Measurements from ENCODE around the gene WFDC10A. TPM values are rescaled to one million over a fixed set of nuclear protein-coding genes. Genes with fewer than 3 reads are reported as not detected.

Gene WFDC10A
- total and polyA plus RNA-seq, 9 of the 15 experiments (the other 6 are each of a cell fraction or from before 2014, with no cell fraction given): not detected

GRCh38 chr20:45588800-45589199 is 40.7 kb upstream of the WFDC10A start:
- POLR2A ChIA-PET: no interaction called here
- no peak for DNase-seq (ENCODE audit: extremely low read depth in 1 of 4, low spot score in 3 of 4)
- Histone ChIP-seq H3K4me1 (replicated peaks in 1 of 2; ENCODE audit: control insufficient read depth in 2 of 2, insufficient read depth in 2 of 2, low read length in 2 of 2) (no peaks in the 10 kb centered on the region), H3K79me2 (ENCODE audit: control insufficient read depth, insufficient read depth, low read length) (no peaks in the 10 kb centered on the region), H3K4me2 (ENCODE audit: insufficient read depth, low read length) (no peak overlapping the region), H3K27ac (ENCODE audit: extremely low read depth, low read depth, low read length) (no peak overlapping the region), H3K9me3 (replicated peaks; ENCODE audit: control insufficient read depth, insufficient read depth, low read depth, low read length) (no peaks in the 10 kb centered on the region), H3K9me1 (ENCODE audit: control insufficient read depth, insufficient read depth, low read length) (no peaks in the 10 kb centered on the region), H2AFZ (ENCODE audit: low read depth, low read length) (no peak overlapping the region), H3K9ac (ENCODE audit: insufficient read depth in 1 of 2, low read depth in 2 of 2, low read length in 2 of 2) (no peak overlapping the region), H3K27me3 (ENCODE audit: control insufficient read depth in 2 of 2, insufficient read depth in 2 of 2, low read length in 2 of 2) (peaks cover 0 to 3% of the 10 kb centered on the region in 2 experiments; a peak in 1 of 5 replicates), H4K20me1 (replicated peaks; ENCODE audit: control insufficient read depth, insufficient read depth, low read length) (no peaks in the 10 kb centered on the region), H3K4me3 (no peak overlapping the region), H3K36me3 (ENCODE audit: control insufficient read depth, insufficient read depth, low read length) (no peaks in the 10 kb centered on the region)
- peak; percentile 55; the same call in 1 of the 2 replicates for TF ChIP-seq JUND (IDR thresholded peaks at IDR 0.05; ENCODE audit: borderline replicate concordance, low read depth, low read length)
- peak; percentile 54; the same call in 1 of the 3 replicates for TF ChIP-seq JUND (tag; IDR thresholded peaks at IDR 0.05; ENCODE audit: borderline replicate concordance, low read depth, low read length)
- TF ChIP-seq CLOCK (CRISPR knock-in tag; IDR thresholded peaks at IDR 0.05; ENCODE audit: borderline replicate concordance): no peak
- TF ChIP-seq ATF3 (IDR thresholded peaks at IDR 0.05): peak; percentile 83
- TF ChIP-seq ATF3 (CRISPR knock-in tag; conservative IDR thresholded peaks at IDR 0.05): no peak
- peak; percentile 81 for TF ChIP-seq ATF7 (IDR thresholded peaks at IDR 0.05)
- no peak for TF ChIP-seq SFPQ (IDR thresholded peaks at IDR 0.05; ENCODE audit: low read depth, low read length)
- BruUV-seq (replicated peaks): no TSS peak
- CTCF ChIA-PET (ENCODE audit: low intra/inter-chr PET ratio): no interaction called here
- FAIRE-seq: no peak
- intact Hi-C loops (cut with micrococcal nuclease): no loop called here
- no peak for ATAC-seq
- WGBS (ENCODE audit: insufficient coverage, low coverage, missing lambda C conversion rate): 6% methylated on average over 2 of the region's 2 CpGs
- in situ Hi-C loops (cut with MboI): no loop called here

All from K562 (cell line).